Activated B cell treated with CpG ODN at 0.5 μM for 24 hours (primary cell): ENCODE measurements around the gene MYO7A. TPM values are rescaled to one million over a fixed set of nuclear protein-coding genes. Genes with fewer than 3 reads are reported as not detected.

ENCODE experiments used
- ATAC-seq: fragments of 200-7000 bp; cut with Tn5 transposase; one replicate; pipeline ENCODE4 v1.10.0; 2021; ENCODE audit warnings: low read depth, mild to moderate bottlenecking, moderate library complexity
- CTCF ChIA-PET: fragments of 350-600 bp; sonication (Branson Sonifier 250); formaldehyde crosslinking; loops from one replicate; lab custom pipeline; 2021; ENCODE audit warnings: antibody characterized with exemption; lab: Charles Lee
- POLR2A ChIA-PET: fragments of 350-600 bp; sonication (Branson Sonifier 250); formaldehyde crosslinking; loops from one replicate; lab custom pipeline; 2021; ENCODE audit warnings: antibody characterized with exemption; lab: Charles Lee
- DNase-seq: peaks from one replicate; pipeline ENCODE4 v3.0.0; 2022
- H3K27ac Mint-ChIP-seq: one replicate; pipeline ENCODE4 v1.8.0; 2020; ENCODE audit warnings: mixed read lengths
- H3K27me3 Mint-ChIP-seq: one replicate; pipeline ENCODE4 v1.8.0; 2021; ENCODE audit warnings: mixed read lengths
- H3K36me3 Mint-ChIP-seq: one replicate; pipeline ENCODE4 v1.8.0; 2021; ENCODE audit warnings: low read depth, mixed read lengths
- H3K4me1 Mint-ChIP-seq: one replicate; pipeline ENCODE4 v1.8.0; 2021; ENCODE audit warnings: mixed read lengths
- H3K4me3 Mint-ChIP-seq: one replicate; pipeline ENCODE4 v1.8.0; 2020; ENCODE audit warnings: mild to moderate bottlenecking, mixed read lengths
- H3K9me3 Mint-ChIP-seq: one replicate; pipeline ENCODE4 v1.8.0; 2020; ENCODE audit warnings: mixed read lengths
- CTCF ChIP-seq: fragments of 200-600 bp; IDR thresholded peaks from one replicate; pipeline ENCODE4 v1.8.0; 2022; ENCODE audit warnings: antibody characterized with exemption, mild to moderate bottlenecking
- intact Hi-C: fragments of 100-400 bp; cut with micrococcal nuclease; formaldehyde crosslinking; loops from one replicate; pipeline ENCODE4 v1.15.1; 2024
- total RNA-seq: library from RNA; stranded (reverse); gene quantifications from 2 replicates; pipeline ENCODE4 v1.2.3, GENCODE V29; 2022

MYO7A gene
- total RNA-seq, 1 donor from 2014 or later = 5.4 TPM

DNA sequence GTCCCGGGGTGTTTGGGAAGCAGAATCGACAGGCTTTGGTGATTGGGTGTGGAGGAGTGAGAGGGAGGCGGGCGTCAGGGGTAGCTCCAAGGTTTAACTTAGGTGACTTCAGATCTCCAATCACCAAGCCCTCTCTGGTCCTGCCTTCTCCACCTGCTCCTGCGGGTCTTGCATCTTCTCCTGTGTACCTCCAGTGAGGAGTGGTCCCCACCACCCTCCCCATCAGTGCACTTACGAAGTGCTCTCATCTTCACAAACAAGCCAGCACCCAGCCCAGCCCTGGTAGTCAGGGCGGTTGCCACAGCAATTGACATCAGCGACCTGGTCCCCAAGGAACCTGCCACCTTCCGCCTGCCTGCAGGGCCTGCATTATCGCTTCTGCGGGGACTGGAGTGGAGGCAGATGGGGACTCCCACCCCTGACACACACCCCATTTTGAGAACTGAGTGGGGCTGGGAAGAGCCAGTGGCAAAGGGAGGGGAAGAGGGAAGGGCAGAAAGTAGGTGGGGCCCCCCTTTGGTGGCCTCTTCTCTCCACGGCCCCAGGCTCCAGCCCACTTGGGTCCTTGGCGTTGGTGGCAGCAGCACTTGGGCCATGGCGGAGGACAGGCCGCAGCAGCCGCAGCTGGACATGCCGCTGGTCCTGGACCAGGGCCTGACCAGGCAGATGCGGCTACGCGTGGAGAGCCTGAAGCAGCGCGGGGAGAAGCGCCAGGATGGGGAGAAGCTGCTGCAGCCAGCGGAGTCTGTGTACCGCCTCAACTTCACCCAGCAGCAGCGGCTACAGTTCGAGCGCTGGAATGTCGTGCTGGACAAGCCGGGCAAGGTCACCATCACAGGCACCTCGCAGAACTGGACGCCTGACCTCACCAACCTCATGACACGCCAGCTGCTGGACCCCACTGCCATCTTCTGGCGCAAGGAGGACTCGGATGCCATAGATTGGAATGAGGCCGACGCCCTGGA is 25.5 kb upstream of the MYO7A start, which contains the start of gene OMP:
Gene OMP (plus strand): TSS at position 595 of the 965 bp plus-strand sequence. CDS start 0 bp downstream, at position 595.
- H3K4me3 Mint-ChIP-seq = no peak within 1 kb of the TSS
- intact Hi-C loops = no loop called here
- H3K27ac Mint-ChIP-seq = no peak within 1 kb of the TSS
- peaks cover 2% of the 10 kb centered on the region for H3K27me3 Mint-ChIP-seq
- no peaks in the 10 kb centered on the region for H3K4me1 Mint-ChIP-seq
- DNase-seq (no peak), ATAC-seq (no peak)
- ChIA-PET CTCF (interaction anchor here (2.0 kb wide), 1 partner anchor 183 kb away, joined by 4 read pairs; no protein-coding TSS in a partner anchor), POLR2A (no interaction called here)
- H3K9me3 Mint-ChIP-seq = no peaks in the 10 kb centered on the region
- no peaks in the 10 kb centered on the region for H3K36me3 Mint-ChIP-seq
- no peak for TF ChIP-seq CTCF

DNA sequence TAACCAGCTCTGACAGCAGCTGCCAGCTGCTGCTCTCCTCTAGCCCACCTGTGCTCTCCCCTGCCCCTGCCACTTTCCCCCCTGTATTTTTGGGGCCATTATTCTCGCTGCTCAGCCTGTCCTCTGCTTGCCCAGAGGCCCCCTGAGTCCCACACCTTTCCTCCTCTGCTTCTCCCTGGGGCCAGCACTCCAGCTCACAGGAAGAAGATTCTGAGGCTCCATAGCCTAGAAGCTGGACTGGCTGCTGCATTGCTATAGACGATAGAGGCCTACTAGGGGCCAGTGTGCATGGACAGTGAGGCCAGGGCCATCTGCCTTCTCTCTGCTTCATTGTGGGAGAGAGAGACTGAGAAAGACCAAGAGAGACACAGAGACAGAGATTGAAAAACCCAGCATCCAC is 24.7 kb upstream of the MYO7A start:
- Mint-ChIP-seq H3K4me1 (no peaks in the 10 kb centered on the region), H3K36me3 (no peaks in the 10 kb centered on the region), H3K4me3 (no peak overlapping the region), H3K27me3 (peaks cover 5% of the 10 kb centered on the region), H3K9me3 (no peaks in the 10 kb centered on the region), H3K27ac (no peak overlapping the region)
- DNase-seq = no peak
- CTCF ChIA-PET = no interaction called here
- no peak for TF ChIP-seq CTCF
- POLR2A ChIA-PET = no interaction called here
- intact Hi-C loops = no loop called here
- no peak for ATAC-seq

GRCh38 chr11:77104727-77105126 is 23.3 kb upstream of the MYO7A start:
- no peak for TF ChIP-seq CTCF
- Mint-ChIP-seq H3K27ac (no peak overlapping the region), H3K4me3 (no peak overlapping the region), H3K9me3 (no peaks in the 10 kb centered on the region), H3K4me1 (peaks cover 1% of the 10 kb centered on the region), H3K36me3 (no peaks in the 10 kb centered on the region), H3K27me3 (peaks cover 6% of the 10 kb centered on the region)
- no peak for DNase-seq
- ChIA-PET CTCF (interaction anchor here (3.8 kb wide), 1 partner anchor 14 kb away, joined by 16 read pairs; no protein-coding TSS in a partner anchor), POLR2A (no interaction called here)
- intact Hi-C loops = no loop called here
- no peak for ATAC-seq

GRCh38 chr11:77106321-77106720 is 21.7 kb upstream of the MYO7A start:
- DNase-seq (no peak), ATAC-seq (no peak)
- TF ChIP-seq CTCF = no peak
- Mint-ChIP-seq H3K27me3 (peaks cover 6% of the 10 kb centered on the region), H3K4me1 (peaks cover 1% of the 10 kb centered on the region), H3K9me3 (no peaks in the 10 kb centered on the region), H3K36me3 (no peaks in the 10 kb centered on the region), H3K27ac (no peak overlapping the region), H3K4me3 (no peak overlapping the region)
- ChIA-PET POLR2A (interaction anchor here (0.6 kb wide), 1 partner anchor 731 kb away, joined by 7 read pairs; no protein-coding TSS in a partner anchor), CTCF (interaction anchor here (3.8 kb wide), 1 partner anchor 15 kb away, joined by 16 read pairs; no protein-coding TSS in a partner anchor)
- intact Hi-C loops = no loop called here

GRCh38 chr11:77106759-77107158 is 21.3 kb upstream of the MYO7A start:
- no peak for DNase-seq
- Mint-ChIP-seq H3K4me1 (peaks cover 1% of the 10 kb centered on the region), H3K9me3 (no peaks in the 10 kb centered on the region), H3K4me3 (no peak overlapping the region), H3K27ac (no peak overlapping the region), H3K27me3 (peaks cover 6% of the 10 kb centered on the region), H3K36me3 (no peaks in the 10 kb centered on the region)
- no peak for TF ChIP-seq CTCF
- POLR2A ChIA-PET = interaction anchor here (0.6 kb wide), 1 partner anchor 732 kb away, joined by 7 read pairs; no protein-coding TSS in a partner anchor
- CTCF ChIA-PET = interaction anchor here (3.8 kb wide), 1 partner anchor 16 kb away, joined by 16 read pairs; no protein-coding TSS in a partner anchor
- intact Hi-C loops = no loop called here
- ATAC-seq = no peak
